ENCODE results near the gene ABTB1.
"Not testable (repeated sequence)": the region's sequence is repeated elsewhere in the genome, so short reads cannot be mapped to it uniquely, and the experiment has no call there.

The ABTB1 gene

GRCh38 chr3:127673191-127674100, 694 bp downstream of the ABTB1 start:
- peak; percentile 9 to 28 for DNase-seq

- DNase-seq, result no peak
Measured at GRCh38 chr3:127674101-127674721, 1.5 kb downstream of the ABTB1 start.

DNA sequence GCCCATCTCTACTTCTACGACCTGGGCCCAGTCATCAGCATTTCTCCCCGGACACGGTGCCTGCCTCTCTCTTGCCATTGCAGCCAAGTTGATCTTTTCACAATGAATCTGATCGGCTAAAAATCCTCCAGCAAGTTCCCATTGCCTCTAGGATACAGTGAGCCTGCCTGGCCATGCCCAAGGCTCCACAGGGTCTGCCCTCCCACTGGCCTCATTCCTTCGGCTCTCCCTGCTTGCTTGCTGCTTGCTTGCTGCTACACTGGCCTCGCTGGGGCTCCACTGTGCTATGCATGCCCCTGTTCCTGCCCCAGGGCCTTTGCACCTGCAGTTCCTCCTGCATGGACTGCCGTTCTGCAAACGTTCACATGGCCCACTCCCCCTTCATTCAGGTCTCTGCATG, 2.0 kb downstream of the ABTB1 start:
- no peak for DNase-seq

- DNase-seq, result no peak
Measured at GRCh38 chr3:127675651-127676391, 3.1 kb downstream of the ABTB1 start.

DNA sequence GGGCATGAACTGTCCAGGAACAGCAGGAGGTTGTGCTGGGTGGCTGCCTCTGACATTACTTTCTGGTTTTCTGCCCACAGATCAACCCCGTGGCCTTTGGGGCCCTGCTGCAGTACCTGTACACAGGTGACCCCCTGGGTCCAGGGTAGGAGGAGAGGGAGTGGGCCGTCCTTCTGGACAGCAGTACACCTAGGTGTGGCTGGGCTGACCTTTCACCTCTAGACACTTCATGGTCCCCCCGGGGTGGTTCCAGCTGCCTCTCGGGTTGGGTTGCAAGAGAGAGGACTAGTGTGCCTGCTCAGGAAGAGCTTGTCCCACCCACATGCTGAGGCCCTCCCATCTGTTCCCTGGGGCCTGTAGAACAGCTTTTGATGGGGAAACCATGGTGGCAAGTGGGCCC, 3.7 kb downstream of the ABTB1 start:
- DNase-seq, result no peak

- DNase-seq, result no peak
Measured at GRCh38 chr3:127676921-127677351, 4.2 kb downstream of the ABTB1 start.

DNA sequence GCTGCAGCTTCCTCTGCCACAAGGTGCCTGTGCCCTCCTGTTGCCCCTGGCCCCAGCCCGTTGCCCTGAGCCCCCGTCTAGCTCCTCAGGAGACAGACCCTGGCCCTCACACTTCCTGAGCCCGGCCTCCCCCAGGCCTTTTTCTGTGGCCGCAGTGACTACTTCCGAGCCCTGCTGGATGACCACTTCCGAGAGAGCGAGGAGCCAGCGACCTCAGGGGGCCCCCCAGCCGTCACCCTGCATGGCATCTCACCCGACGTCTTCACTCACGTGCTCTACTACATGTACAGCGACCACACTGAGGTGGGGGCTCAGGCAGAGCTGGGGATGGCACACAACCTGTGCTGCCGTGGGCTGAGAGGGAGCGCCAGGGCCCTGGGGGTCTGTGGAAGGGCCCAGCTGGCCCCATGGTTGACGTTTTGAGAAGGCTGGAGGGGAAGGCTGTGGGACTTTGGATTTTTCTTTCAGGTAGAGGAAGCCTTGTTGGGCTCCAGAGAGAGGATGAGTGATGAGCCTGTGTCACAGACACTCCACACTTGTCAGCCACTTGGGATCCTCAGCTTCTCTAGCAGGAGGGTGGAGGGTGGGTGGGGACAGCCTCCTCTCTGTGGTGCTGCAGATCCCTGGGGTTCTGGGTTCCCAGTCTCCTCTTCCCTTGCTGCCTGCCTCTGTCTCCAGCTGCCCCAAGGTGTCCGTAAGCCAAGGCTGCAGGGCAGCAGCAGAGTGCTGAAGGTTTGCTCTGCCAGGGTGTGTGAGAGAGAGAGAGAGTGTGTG, 5.0 kb downstream of the ABTB1 start:
- DNase-seq, result no peak

DNA sequence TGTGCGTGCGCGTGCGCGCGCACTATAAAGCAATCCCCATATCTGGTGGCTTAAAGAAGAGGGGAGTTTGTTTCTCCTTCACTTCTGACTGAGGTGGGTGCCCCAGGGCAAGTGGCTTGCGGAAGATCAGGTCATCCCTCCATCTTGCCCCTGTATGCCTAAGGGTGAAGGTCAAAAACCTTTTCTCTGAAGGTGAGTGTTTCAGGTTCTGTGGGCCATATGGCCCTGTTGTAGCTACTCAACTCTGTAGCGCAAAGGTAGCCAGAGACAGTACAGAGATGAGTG, 5.5 kb downstream of the ABTB1 start:
- no peak for DNase-seq

DNA sequence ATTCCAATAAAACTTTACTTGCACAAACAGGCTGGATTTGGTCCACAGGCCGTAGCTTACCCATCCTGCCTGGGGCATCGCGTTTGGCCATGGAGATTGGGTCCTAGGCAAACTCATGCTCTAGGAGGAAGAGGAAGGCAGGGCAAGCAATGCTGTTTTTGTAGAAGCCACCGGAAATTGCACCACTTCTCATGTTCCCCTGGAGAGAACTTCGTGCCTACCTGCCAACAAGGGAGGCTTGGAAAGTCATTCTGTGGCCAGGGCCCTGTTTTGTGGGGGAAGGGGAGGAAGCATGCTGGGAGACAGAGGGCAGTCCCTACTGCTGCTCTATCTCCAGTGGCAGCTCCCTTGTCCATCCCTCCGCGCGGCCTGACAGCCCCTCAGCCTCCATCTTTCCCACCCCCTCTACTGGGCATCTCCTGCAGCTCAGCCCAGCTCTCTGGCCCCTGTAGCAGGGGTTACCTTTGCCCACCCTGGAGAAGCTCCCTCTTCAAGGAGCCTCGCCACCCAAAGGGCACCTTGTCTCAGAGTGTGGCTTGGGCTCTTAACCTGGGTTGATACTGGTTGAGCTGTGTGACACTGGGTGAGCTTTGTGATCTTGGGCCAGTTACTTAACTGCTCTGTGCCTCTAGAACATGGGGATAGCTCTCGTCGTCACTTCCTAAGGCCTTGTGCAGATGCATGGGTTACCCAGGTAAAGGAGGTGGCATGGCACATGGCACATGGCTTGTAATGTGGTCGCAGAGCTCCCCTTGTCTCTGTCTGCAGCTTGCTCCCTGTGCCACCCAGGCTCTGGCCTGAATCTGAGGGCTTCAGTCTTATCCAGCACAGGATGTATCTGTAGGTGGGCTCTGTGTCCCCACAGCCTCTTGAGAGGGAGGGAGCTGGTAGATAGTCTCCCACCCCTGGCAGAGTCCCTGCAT, 6.1 kb downstream of the ABTB1 start:
- DNase-seq, result peak; percentile 97 to 98

GRCh38 chr3:127679534-127680145, 6.9 kb downstream of the ABTB1 start:
- DNase-seq, result no peak

DNA sequence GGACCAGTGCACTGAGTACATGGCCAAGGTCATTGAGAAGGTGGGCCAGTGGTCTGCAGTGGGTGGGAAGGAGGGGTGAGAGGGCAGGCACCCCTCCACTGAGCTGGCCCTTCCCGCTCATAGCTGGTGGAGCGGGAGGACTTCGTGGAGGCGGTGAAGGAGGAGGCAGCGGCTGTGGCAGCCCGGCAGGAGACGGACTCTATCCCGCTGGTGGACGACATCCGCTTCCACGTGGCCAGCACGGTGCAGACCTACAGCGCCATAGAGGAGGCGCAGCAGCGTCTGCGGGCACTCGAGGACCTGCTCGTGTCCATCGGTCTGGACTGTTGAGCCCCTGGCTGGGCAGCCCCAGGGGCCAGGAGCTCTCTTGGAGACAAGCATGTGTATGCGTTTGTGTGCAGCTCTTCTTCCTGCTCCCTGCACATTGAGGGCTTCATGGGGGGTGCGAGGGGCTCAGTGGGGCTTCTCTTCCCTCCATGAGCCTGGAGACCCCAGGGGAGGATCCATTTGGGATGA, 7.5 kb downstream of the ABTB1 start:
- no peak for DNase-seq

DNA sequence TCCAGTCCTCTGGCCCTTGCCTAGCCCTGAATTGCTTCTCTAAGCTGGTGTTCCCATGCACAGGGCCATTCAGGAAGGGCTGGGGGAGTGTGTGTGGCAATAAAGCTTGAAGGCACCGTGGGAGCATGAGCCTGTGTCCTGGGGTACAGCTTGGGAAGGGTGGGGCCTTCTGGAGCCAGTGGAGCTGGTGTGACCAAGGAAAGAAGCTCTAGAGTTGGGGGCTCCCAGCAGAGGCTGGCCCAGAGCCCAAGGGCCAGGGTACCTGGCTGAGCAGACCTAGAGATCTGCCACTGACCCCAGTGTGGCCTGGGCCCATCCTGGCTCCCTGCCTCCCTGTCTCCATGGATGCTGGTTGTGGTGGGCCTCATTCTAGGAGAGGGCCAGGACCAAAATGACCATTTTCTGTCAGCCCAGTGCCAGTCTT, 8.1 kb downstream of the ABTB1 start:
- DNase-seq, result no peak

DNA sequence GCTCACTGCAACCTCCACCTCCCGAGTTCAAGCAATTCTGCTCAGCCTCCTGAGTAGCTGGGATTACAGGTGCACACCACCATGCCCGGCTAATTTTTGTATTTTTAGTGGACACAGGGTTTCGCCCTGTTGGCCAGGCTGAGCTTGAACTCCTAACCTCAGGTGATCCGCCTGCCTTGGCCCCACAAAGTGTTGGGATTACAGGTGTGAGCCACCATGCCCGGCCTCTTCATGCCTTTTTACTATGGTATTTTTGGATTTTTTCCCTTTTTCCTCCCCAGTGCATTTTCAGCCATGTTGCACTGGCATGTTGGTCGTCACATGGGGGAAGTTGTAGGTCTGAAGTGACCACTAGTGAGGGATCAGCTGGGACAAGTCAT, 9.4 kb downstream of the ABTB1 start:
- not testable (repeated sequence) for DNase-seq

- DNase-seq, result no peak
Measured at GRCh38 chr3:127682561-127682960, 9.8 kb downstream of the ABTB1 start.

GRCh38 chr3:127684871-127685707, 12.3 kb downstream of the ABTB1 start:
- DNase-seq, result no peak

GRCh38 chr3:127685708-127686511, 13.2 kb downstream of the ABTB1 start:
- DNase-seq, result no peak

DNA sequence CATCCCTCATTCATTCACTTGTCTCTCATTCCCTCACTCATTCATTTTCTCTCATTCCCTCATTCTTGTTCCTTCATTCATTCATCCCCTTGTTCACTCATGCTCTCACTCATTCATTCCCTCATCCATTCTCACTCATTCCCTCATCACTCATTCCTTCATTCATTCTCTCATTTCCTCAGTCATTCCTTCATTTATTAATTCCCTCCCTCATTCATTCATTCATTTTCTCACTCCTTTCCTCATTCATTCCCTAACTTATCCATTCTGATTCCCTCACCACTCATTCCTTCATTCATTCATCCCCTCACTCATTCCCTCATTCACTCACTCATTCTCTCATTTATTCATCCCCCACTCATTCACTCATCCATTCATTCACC, 13.8 kb downstream of the ABTB1 start:
- no peak for DNase-seq

GRCh38 chr3:127687228-127687737, 14.5 kb downstream of the ABTB1 start:
- DNase-seq, result no peak

- no peak for DNase-seq
Measured at GRCh38 chr3:127688022-127688415, 15.3 kb downstream of the ABTB1 start.

Measured in AML-193 (cell line).